Kasumi-1 (cell line): ENCODE data around the gene MAN1C1.
"Not testable (repeated sequence)": the region's sequence is repeated elsewhere in the genome, so short reads cannot be mapped to it uniquely, and the experiment has no call there.

Source experiments
- DNase-seq, 2 experiments: peaks; one replicate each; lab custom pipeline; 2025; lab: John Stamatoyannopoulos, UW

MAN1C1 gene

GRCh38 chr1:25583519-25584370, 32.8 kb upstream of the MAN1C1 start:
- DNase-seq, result no peak

DNA sequence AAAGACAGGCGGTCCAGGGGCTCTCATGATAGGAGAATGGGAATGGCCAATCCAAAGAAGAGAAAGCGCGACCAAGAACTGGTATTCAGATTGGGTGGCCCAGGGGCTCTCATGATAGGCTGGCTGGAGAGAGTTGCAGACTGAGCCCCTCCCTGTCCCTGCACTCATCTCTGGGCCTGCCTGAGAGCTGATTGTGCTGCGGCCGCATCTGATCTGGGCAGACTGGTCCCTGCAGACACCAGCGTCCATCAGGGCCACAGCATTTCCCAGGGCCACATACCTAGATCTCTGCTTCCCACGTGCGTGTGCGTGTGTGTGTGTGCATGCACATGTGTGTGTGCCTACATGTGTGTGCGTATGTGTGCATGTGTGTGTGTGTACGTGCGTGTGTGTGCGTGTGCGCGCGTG, 30.4 kb upstream of the MAN1C1 start:
- no peak for DNase-seq

- DNase-seq, result no peak
These were observed 29.3 kb upstream of the MAN1C1 start for GRCh38 chr1:25587290-25587689.

DNA sequence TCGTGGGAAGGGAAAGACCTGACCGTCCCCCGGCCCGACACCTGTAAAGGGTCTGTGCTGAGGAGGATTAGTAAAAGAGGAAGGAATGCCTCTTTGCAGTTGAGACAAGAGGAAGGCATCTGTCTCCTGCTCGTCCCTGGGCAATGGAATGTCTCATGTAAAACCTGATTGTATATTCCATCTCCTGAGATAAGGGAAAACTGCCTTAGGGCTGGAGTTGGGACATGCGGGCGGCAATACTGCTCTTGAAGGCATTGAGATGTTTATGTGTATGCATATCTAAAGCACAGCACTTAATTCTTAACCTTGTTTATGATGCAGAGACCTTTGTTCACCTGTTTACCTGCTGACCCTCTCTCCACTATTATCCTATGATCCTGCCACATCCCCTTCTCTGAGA, 28.4 kb upstream of the MAN1C1 start:
- not testable (repeated sequence) for DNase-seq

DNA sequence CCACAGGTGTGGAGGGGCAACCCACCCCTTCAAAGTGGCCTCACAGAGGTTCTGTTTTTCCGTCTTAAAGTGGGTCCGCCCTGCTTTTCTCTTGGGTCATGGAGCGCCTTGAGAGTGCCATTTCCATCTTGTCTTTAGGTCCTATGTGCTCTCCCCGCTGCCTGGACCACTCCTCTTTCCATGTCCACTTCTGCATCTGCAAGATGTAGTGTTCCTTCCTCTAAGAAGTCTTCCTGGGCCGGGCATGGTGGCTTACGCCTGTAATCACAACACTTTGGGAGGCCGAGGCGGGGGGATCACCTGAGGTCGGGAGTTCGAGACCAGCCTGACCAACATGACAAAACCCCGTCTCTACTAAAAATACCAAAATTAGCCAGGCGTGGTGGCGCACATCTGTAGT, 27.8 kb upstream of the MAN1C1 start:
- not testable (repeated sequence) for DNase-seq

- no peak for DNase-seq
These were observed 26.3 kb upstream of the MAN1C1 start for GRCh38 chr1:25590096-25590824.

GRCh38 chr1:25593861-25594260, 22.7 kb upstream of the MAN1C1 start:
- no peak for DNase-seq

GRCh38 chr1:25594971-25595370, 21.6 kb upstream of the MAN1C1 start:
- DNase-seq, result no peak

GRCh38 chr1:25596641-25597040, 19.9 kb upstream of the MAN1C1 start:
- DNase-seq, result not testable (repeated sequence)

DNA sequence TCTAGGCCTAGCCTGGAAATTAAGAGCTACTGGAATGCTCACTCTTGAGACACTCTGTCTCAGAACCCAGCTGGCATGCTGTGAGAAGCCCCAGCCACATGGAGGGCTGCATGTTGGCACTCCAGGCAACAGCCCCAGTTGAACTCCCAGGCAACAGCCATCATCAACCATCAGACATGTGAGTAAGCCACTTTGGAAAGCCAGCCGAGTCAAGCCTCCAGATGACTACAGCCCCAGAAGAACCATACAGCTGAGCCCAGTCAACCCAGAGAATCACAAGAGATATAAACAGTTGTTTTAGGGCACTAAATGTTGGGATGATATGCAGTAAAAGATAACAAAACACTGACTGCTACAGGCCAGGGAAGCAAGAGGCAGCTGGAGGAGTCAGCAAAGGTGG, 17.7 kb upstream of the MAN1C1 start:
- DNase-seq, result no peak

DNA sequence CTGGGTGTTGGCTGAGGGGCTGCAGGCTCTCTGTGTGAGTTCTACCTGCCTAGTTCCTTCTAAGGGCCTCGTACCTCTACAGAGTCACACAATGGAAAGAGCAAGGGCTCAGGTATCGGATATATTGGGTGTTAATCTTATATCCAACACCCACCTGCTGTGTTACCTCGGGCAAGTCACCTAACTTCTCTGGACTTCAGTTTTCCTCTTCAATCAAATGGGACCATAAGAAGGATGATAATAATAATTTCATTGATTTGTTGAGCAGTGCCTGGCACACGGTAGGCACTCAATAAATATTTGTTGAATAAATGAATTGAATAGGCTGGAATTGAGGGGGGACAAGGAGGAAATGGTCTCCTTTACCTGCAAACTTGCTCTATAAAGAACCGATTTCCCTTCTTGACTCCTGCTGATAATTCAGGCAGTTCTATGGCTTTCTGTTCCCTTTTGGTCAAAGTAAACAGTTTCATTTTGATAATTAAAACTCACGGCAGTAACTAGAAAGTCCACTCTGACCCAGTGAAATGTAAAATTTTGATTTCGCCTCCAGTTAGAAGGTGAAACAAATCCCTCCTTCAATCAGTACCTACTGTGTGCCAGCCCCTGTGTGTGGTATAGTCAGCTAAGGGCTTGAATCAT, 16.5 kb upstream of the MAN1C1 start:
- DNase-seq, result no peak

DNA sequence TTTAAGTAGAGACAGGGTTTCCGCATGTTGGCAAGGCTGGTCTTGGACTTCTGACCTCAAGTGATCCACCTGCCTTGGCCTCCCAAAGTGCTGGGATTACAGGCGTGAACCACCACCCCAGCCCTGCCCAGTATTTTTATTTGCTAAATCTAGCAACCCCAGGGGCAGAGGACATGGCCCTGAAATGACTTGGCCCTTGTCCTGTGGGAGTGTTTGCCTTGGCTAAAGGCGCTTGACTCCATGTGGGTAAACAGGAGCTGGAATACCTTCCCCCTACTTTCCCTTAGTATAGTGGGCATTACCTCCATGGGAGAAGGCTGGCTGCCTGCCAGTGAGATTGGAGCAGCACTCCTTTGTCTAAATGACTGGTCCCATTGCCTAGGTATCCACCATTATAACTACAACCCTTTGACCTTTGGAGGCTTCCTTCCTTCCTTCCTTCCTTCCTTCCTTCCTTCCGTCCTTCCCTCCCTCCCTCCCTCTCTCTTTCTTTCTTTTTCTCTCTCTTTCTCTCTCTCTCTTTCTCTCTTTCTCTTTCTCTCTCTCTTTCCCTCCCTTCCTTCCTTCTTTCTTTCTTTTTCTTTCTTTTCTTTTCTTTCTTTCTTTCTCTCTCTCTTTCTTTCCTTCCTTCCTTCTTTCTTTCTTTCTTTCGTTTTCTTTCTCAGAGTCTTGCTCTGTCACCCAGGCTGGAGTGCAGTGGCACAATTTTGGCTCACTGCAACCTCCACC, 15.5 kb upstream of the MAN1C1 start:
- not testable (repeated sequence) for DNase-seq

GRCh38 chr1:25603779-25604538, 12.6 kb upstream of the MAN1C1 start:
- DNase-seq, result not testable (repeated sequence)

- DNase-seq, result no peak
These were observed 9.5 kb upstream of the MAN1C1 start for GRCh38 chr1:25607123-25607522.

GRCh38 chr1:25608488-25609178, 8.0 kb upstream of the MAN1C1 start:
- peak; percentile 90 to 94 for DNase-seq

- DNase-seq, result no peak
These were observed 6.7 kb upstream of the MAN1C1 start for GRCh38 chr1:25609921-25610320.

GRCh38 chr1:25610822-25611630, 5.6 kb upstream of the MAN1C1 start:
- DNase-seq, result peak; percentile 21 to 29

DNA sequence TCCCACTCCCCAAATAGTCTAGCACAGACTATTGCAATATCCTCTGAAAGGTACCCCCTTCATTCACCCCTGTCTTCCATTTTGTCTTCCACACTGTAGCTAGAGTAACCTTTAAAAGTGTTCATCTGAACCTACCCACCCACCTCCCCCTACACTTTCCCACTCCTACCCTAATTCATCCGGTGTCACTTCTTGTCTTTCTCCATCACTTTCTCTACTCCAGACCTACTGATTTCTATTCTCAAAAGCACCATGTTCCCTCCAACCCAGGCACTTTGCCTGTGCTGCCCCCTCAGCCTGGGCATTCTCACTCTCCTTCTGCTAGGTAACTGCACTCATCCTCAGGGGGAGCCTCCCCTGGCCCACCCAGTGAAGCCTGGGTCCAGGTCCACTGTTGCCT, 4.7 kb upstream of the MAN1C1 start:
- DNase-seq, result no peak

DNA sequence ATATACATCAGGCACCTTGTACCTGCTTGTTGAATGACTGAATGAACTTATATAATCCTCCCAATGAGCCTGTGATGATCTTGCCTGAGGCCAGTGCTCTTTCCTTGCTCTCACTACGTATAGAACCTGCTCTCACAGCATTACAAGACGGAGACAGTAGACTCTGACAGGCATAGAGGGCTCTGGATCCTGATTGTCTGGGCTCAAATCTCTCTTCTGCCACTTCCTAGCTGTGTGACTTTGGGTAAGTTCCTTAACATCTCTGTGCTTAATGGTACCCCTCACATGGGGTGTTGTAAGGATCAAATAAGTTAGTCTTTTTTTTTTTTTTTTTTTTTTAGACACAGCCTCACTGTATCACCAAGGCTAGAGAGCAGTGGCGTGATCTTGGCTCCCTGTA, 4.2 kb upstream of the MAN1C1 start:
- DNase-seq, result no peak

- DNase-seq, result no peak
These were observed 3.5 kb upstream of the MAN1C1 start for GRCh38 chr1:25613091-25613490.
